Panc1 (cell line): Measurements from ENCODE around the gene IL17C. TPM values are rescaled to one million over a fixed set of nuclear protein-coding genes. Genes with fewer than 3 reads are reported as not detected.
"Not testable (repeated sequence)": the region's sequence is repeated elsewhere in the genome, so short reads cannot be mapped to it uniquely, and the experiment has no call there.

ENCODE experiments used
- ATAC-seq: fragments of 200-7000 bp; cut with Tn5 transposase; 2 replicates; pipeline ENCODE4 v1.9.1; 2020; ENCODE audit warnings: mild to moderate bottlenecking, moderate library complexity
- BruUV-seq: library from RNA; stranded (reverse); fragments of 400-500 nt; replicated peaks from 2 replicates; lab custom pipeline; 2021; lab: Mats Ljungman, UMichigan
- CTCF ChIA-PET: fragments of 300-600 bp; sonication (Branson Sonifier 250); formaldehyde crosslinking; loops from one replicate; lab custom pipeline; 2022; ENCODE audit warnings: antibody characterized with exemption; lab: Charles Lee
- POLR2A ChIA-PET: fragments of 300-600 bp; sonication (Branson Sonifier 250); formaldehyde crosslinking; loops from one replicate; lab custom pipeline; 2022; ENCODE audit warnings: antibody characterized with exemption; lab: Charles Lee
- DNase-seq: peaks from one replicate; pipeline ENCODE4 v3.0.0-alpha.2; 2010; ENCODE audit warnings: low read depth, low spot score
- H3K27ac ChIP-seq: 2 replicates; pipeline ENCODE4 v1.5.1; 2011; ENCODE audit warnings: mild to moderate bottlenecking, low read length, inconsistent platforms
- H3K27me3 ChIP-seq: fragments of 200-500 bp; sonication (Bioruptor generic); 2 replicates; pipeline ENCODE4 v1.6.0; 2014; ENCODE audit warnings: low read length, inconsistent platforms; ENCODE audit not compliant: control insufficient read depth, insufficient read depth
- H3K36me3 ChIP-seq: fragments of 200-500 bp; sonication (Bioruptor generic); 2 replicates; pipeline ENCODE4 v1.5.1; 2014; ENCODE audit warnings: inconsistent platforms, mild to moderate bottlenecking, low read length, moderate library complexity; ENCODE audit not compliant: control insufficient read depth, insufficient read depth
- H3K4me1 ChIP-seq: 2 replicates; pipeline ENCODE4 v1.5.1; 2011; ENCODE audit warnings: inconsistent platforms, mild to moderate bottlenecking, low read length, moderate library complexity; ENCODE audit not compliant: control insufficient read depth, insufficient read depth
- H3K4me3 ChIP-seq, 2 experiments: 2 replicates each; pipeline ENCODE4 v1.5.1; 2011 to 2012; ENCODE audit warnings: low read depth in 2 of 2, low read length in 2 of 2, mild to moderate bottlenecking in 2 of 2, inconsistent platforms in 1 of 2, moderate library complexity in 1 of 2
- H3K9me3 ChIP-seq: fragments of 200-500 bp; sonication (Bioruptor generic); 2 replicates; pipeline ENCODE4 v1.5.1; 2014; ENCODE audit warnings: low read depth, mild to moderate bottlenecking, inconsistent platforms, low read length, moderate library complexity; ENCODE audit not compliant: control insufficient read depth, insufficient read depth
- CTCF ChIP-seq: fragments of 450-650 bp; IDR thresholded peaks from 2 replicates; pipeline ENCODE4 v1.5.1; 2017; ENCODE audit warnings: mild to moderate bottlenecking
- POLR2AphosphoS5 ChIP-seq: IDR thresholded peaks from 2 replicates; pipeline ENCODE4 v1.6.1; 2012; ENCODE audit warnings: mild to moderate bottlenecking, low read depth, low read length, moderate library complexity
- SIN3A ChIP-seq: IDR thresholded peaks from 2 replicates; pipeline ENCODE4 v1.6.1; 2012; ENCODE audit warnings: low read depth, mild to moderate bottlenecking, low read length, moderate library complexity, borderline replicate concordance; ENCODE audit not compliant: insufficient read depth
- TCF7L2 ChIP-seq: IDR thresholded peaks from 2 replicates; pipeline ENCODE4 v1.6.1; 2011; ENCODE audit warnings: mild to moderate bottlenecking, low read depth, low read length, inconsistent platforms
- in situ Hi-C: cut with HindIII; loops from 2 replicates; pipeline ENCODE4 v1.10.0; 2016; ENCODE audit warnings: low sequenced_read_pairs, low pct_unique_long_range_greater_than_20kb
- intact Hi-C: fragments of 100-400 bp; cut with micrococcal nuclease; formaldehyde crosslinking; loops from one replicate; pipeline ENCODE4 v1.10.0; 2022; ENCODE audit not compliant: unreplicated experiment
- total RNA-seq: library from RNA; stranded (reverse); gene quantifications from one replicate; pipeline ENCODE4 v1.2.1, GENCODE V29; 2021; ENCODE audit not compliant: unreplicated experiment
- TF ChIP-seq, protein P1 (sequence below), 2 experiments: IDR thresholded peaks; 2 replicates each; pipeline ENCODE4 v1.6.1; 2011 to 2012; ENCODE audit warnings: low read depth in 2 of 2, control low read depth in 1 of 2, low read length in 1 of 2, mild to moderate bottlenecking in 1 of 2, moderate library complexity in 1 of 2; ENCODE audit not compliant: insufficient read depth in 1 of 2

The IL17C gene
- total RNA-seq, 1 experiment from 2014 or later, result not detected

- no peaks in the 10 kb centered on the region for H3K9me3 ChIP-seq
- TF ChIP-seq SIN3A, result no peak
- TF ChIP-seq POLR2AphosphoS5, result no peak
- TF ChIP-seq, protein P1, sequence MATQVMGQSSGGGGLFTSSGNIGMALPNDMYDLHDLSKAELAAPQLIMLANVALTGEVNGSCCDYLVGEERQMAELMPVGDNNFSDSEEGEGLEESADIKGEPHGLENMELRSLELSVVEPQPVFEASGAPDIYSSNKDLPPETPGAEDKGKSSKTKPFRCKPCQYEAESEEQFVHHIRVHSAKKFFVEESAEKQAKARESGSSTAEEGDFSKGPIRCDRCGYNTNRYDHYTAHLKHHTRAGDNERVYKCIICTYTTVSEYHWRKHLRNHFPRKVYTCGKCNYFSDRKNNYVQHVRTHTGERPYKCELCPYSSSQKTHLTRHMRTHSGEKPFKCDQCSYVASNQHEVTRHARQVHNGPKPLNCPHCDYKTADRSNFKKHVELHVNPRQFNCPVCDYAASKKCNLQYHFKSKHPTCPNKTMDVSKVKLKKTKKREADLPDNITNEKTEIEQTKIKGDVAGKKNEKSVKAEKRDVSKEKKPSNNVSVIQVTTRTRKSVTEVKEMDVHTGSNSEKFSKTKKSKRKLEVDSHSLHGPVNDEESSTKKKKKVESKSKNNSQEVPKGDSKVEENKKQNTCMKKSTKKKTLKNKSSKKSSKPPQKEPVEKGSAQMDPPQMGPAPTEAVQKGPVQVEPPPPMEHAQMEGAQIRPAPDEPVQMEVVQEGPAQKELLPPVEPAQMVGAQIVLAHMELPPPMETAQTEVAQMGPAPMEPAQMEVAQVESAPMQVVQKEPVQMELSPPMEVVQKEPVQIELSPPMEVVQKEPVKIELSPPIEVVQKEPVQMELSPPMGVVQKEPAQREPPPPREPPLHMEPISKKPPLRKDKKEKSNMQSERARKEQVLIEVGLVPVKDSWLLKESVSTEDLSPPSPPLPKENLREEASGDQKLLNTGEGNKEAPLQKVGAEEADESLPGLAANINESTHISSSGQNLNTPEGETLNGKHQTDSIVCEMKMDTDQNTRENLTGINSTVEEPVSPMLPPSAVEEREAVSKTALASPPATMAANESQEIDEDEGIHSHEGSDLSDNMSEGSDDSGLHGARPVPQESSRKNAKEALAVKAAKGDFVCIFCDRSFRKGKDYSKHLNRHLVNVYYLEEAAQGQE (IDR thresholded peaks at IDR 0.05; ENCODE audit: insufficient read depth in 1 of 2, low read depth in 2 of 2, low read length in 1 of 2), result no peak
- TF ChIP-seq TCF7L2, result no peak
- no peak for TF ChIP-seq CTCF
- H3K36me3 ChIP-seq, result no peaks in the 10 kb centered on the region; the same call in 1 of the 2 replicates
- H3K4me3 ChIP-seq, result no peak overlapping the region
- H3K27me3 ChIP-seq, result no peaks in the 10 kb centered on the region
- in situ Hi-C loops (no loop called here), intact Hi-C loops (no loop called here)
- POLR2A ChIA-PET, result no interaction called here
- H3K4me1 ChIP-seq, result peaks cover 5% of the 10 kb centered on the region; the same call in 1 of the 2 replicates
- BruUV-seq, result no TSS peak
- ATAC-seq (no peak), DNase-seq (no peak)
- CTCF ChIA-PET, result interaction anchor here (0.5 kb wide), 1 partner anchor 14 kb away, joined by 3 read pairs; no protein-coding TSS in a partner anchor
- no peak overlapping the region for H3K27ac ChIP-seq
Observed at GRCh38 chr16:88665570-88665969, 27.2 kb downstream of the IL17C start.

DNA sequence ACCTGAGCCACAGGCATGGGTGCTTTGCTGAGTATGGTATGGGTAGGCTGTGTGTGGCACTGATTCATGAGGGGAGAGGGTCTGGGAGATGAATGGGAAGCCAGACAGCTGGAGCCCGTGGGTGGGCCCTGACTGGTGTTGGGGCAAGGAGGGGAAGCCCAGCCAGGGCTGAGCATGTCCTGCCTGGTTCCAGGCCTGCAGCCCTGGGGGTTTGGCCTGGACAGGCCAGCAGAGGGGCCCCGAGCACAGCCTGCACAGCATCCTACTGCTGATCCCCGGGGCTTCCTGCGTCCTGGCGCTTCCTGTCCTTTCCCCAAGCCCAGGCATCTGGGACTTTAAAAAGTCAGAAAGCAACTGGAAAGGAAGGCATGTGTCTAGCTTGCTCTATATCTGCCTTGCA is 29.1 kb downstream of the IL17C start:
- ChIA-PET CTCF (no interaction called here), POLR2A (no interaction called here)
- TF ChIP-seq CTCF, result no peak
- TF ChIP-seq, protein P1 (IDR thresholded peaks at IDR 0.05; ENCODE audit: insufficient read depth in 1 of 2, low read depth in 2 of 2, low read length in 1 of 2), result no peak

DNA sequence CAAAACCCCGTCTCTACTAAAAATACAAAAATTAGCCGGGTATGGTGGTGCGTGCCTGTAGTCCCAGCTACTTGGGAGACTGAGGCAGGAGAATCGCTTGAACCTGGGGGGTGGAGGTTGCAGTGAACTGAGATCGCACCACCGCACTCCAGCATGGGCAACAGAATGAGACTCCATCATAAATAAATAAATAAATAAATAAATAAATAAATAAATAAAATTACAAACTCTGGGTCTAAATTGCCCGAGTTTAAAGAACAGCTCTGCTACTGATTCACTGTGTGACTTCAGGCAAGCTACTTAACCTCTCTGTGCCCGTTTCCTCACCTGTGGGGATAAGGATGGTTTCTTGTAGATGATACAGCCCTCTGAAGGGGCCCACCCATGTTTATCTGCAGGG is 31.1 kb downstream of the IL17C start:
- H3K4me3 ChIP-seq, BruUV-seq, H3K27me3 ChIP-seq, H3K4me1 ChIP-seq, H3K27ac ChIP-seq, POLR2A ChIA-PET, ATAC-seq, intact Hi-C loops, H3K9me3 ChIP-seq, H3K36me3 ChIP-seq, CTCF ChIA-PET, in situ Hi-C loops, DNase-seq: not testable (repeated sequence)

More for the DNA sequence above, 29.1 kb downstream of the IL17C start:
- intact Hi-C loops, result no loop called here
- no peaks in the 10 kb centered on the region for H3K27me3 ChIP-seq
- ATAC-seq (no peak), DNase-seq (no peak)
- H3K36me3 ChIP-seq, result no peaks in the 10 kb centered on the region; the same call in 1 of the 2 replicates
- no peaks in the 10 kb centered on the region for H3K4me1 ChIP-seq
- no peak overlapping the region for H3K27ac ChIP-seq
- BruUV-seq, result no TSS peak
- no peaks in the 10 kb centered on the region for H3K9me3 ChIP-seq
- in situ Hi-C loops, result no loop called here
- H3K4me3 ChIP-seq, result no peak overlapping the region
